Thyroid gland (tissue), 4 donors: ENCODE data around the gene AK9. TPM values are rescaled to one million over a fixed set of nuclear protein-coding genes. Genes with fewer than 3 reads are reported as not detected.

Source experiments
- DNase-seq, 2 donors: peaks; one replicate each; pipeline ENCODE4 v3.0.0-alpha.2; 2019
- H3K27ac ChIP-seq, 3 donors: fragments of 200-600 bp; sonication (generic); 1 replicate in 2 of 3; 2 replicates in 1 of 3; pipeline ENCODE4 v1.5.1; 2016 to 2019; ENCODE audit warnings: mild to moderate bottlenecking in 1 of 3, moderate library complexity in 1 of 3
- H3K27me3 ChIP-seq: fragments of 200-600 bp; sonication (generic); one replicate; pipeline ENCODE4 v1.5.1; 2019
- H3K36me3 ChIP-seq, 2 donors: fragments of 200-600 bp; sonication (generic); one replicate each; pipeline ENCODE4 v1.5.1; 2016 to 2019
- H3K4me1 ChIP-seq, 2 donors: fragments of 200-600 bp; sonication (generic); one replicate each; pipeline ENCODE4 v1.5.1; 2017 to 2019
- H3K4me3 ChIP-seq, 3 donors: fragments of 200-600 bp; sonication (generic); replicated peaks in 1 of 3; 1 replicate in 2 of 3; 2 replicates in 1 of 3; pipeline ENCODE4 v1.5.1; 2016; ENCODE audit warnings: mild to moderate bottlenecking in 1 of 3
- H3K9me3 ChIP-seq: fragments of 200-600 bp; sonication (generic); one replicate; pipeline ENCODE4 v1.5.1; 2017
- CTCF ChIP-seq, 6 experiments: fragments of 200-600 bp in 3 of 6; fragments of 450-650 bp in 3 of 6; sonication (generic) in 3 of 6; IDR thresholded peaks; one replicate each; pipeline ENCODE4 v1.5.1; 2016 to 2019; ENCODE audit warnings: antibody characterized with exemption in 6 of 6, mild to moderate bottlenecking in 2 of 6, inconsistent platforms in 1 of 6, moderate library complexity in 1 of 6
- POLR2A ChIP-seq, 2 donors: fragments of 450-650 bp; IDR thresholded peaks; one replicate each; pipeline ENCODE4 v1.6.1; 2017; ENCODE audit warnings: antibody characterized with exemption in 2 of 2, mild to moderate bottlenecking in 2 of 2, moderate library complexity in 1 of 2
- WGBS, 2 donors: methylation state at CpG; one replicate each; pipeline ENCODE4 v1.1.5; 2017; 5-methylcytosine and 5-hydroxymethylcytosine counted together
- intact Hi-C: fragments of 100-400 bp; cut with DNase I; formaldehyde crosslinking; loops from one replicate; pipeline ENCODE4 v1.15.1; 2023
- total RNA-seq, 4 donors: library from RNA; depleted of rRNA; stranded (reverse); fragments of >200 nt; gene quantifications; one replicate each; pipeline ENCODE4 v1.2.3, GENCODE V29; 2016

The AK9 gene
- total RNA-seq, 4 donors from 2014 or later = 12.5 to 42.6 (median 15.3) TPM

- Histone ChIP-seq H3K36me3 (no peaks in the 10 kb centered on the region), H3K9me3 (no peaks in the 10 kb centered on the region), H3K4me1 (no peaks in the 10 kb centered on the region), H3K4me3 (no peak overlapping the region), H3K27ac (no peak overlapping the region), H3K27me3 (no peaks in the 10 kb centered on the region)
- WGBS, 2 donors = 55 to 63% methylated on average over 1 of the region's 1 CpG
- intact Hi-C loops = no loop called here
- DNase-seq = no peak
- TF ChIP-seq POLR2A (IDR thresholded peaks at IDR 0.05) = no peak
- TF ChIP-seq CTCF (IDR thresholded peaks at IDR 0.05) = no peak
Measured at GRCh38 chr6:109660526-109661320, 30.3 kb downstream of the AK9 start.

- Histone ChIP-seq H3K36me3 (no peaks in the 10 kb centered on the region), H3K27ac (no peak overlapping the region), H3K4me1 (no peaks in the 10 kb centered on the region), H3K27me3 (no peaks in the 10 kb centered on the region), H3K4me3 (no peak overlapping the region), H3K9me3 (no peaks in the 10 kb centered on the region)
- DNase-seq = no peak
- WGBS, 2 donors = 83 to 88% methylated on average over 6 of the region's 6 CpGs
- intact Hi-C loops = no loop called here
- TF ChIP-seq POLR2A (IDR thresholded peaks at IDR 0.05) (no peak), CTCF (IDR thresholded peaks at IDR 0.05) (no peak)
Measured at GRCh38 chr6:109655761-109656262, 35.2 kb downstream of the AK9 start.

- intact Hi-C loops = no loop called here
- TF ChIP-seq CTCF (IDR thresholded peaks at IDR 0.05) = no peak
- no peak for TF ChIP-seq POLR2A (IDR thresholded peaks at IDR 0.05)
- no peak overlapping the region for H3K27ac ChIP-seq
- 70 to 76% methylated on average over 5 of the region's 5 CpGs for WGBS, 2 donors
- no peaks in the 10 kb centered on the region for H3K9me3 ChIP-seq
- no peaks in the 10 kb centered on the region for H3K36me3 ChIP-seq
- no peaks in the 10 kb centered on the region for H3K27me3 ChIP-seq
- H3K4me3 ChIP-seq = no peak overlapping the region
- H3K4me1 ChIP-seq = no peaks in the 10 kb centered on the region
- no peak for DNase-seq
Measured at GRCh38 chr6:109653264-109653663, 37.7 kb downstream of the AK9 start.

- 94 to 100% methylated on average over 2 of the region's 2 CpGs for WGBS, 2 donors
- no peaks in the 10 kb centered on the region for H3K36me3 ChIP-seq
Measured at GRCh38 chr6:109644131-109644530, 46.9 kb downstream of the AK9 start.

More at GRCh38 chr6:109644131-109644530, 46.9 kb downstream of the AK9 start:
- H3K4me1 ChIP-seq = no peaks in the 10 kb centered on the region
- TF ChIP-seq CTCF (IDR thresholded peaks at IDR 0.05) (no peak), POLR2A (IDR thresholded peaks at IDR 0.05) (no peak)
- no peaks in the 10 kb centered on the region for H3K9me3 ChIP-seq
- no peak overlapping the region for H3K4me3 ChIP-seq
- no peak for DNase-seq
- no peak overlapping the region for H3K27ac ChIP-seq
- intact Hi-C loops = no loop called here
- no peaks in the 10 kb centered on the region for H3K27me3 ChIP-seq
